Chondrocyte (in vitro differentiated cells): ENCODE data around the gene CALHM3. TPM values are rescaled to one million over a fixed set of nuclear protein-coding genes. Genes with fewer than 3 reads are reported as not detected.
"Not testable (repeated sequence)": the region's sequence is repeated elsewhere in the genome, so short reads cannot be mapped to it uniquely, and the experiment has no call there.

Experiments used
- DNase-seq: peaks from one replicate; pipeline ENCODE4 v3.0.0; 2021; ENCODE audit warnings: mixed read lengths, low spot score
- H3K27ac Mint-ChIP-seq: one replicate; pipeline ENCODE4 v1.8.0; 2021; ENCODE audit warnings: mild to moderate bottlenecking, moderate library complexity, mixed read lengths; ENCODE audit not compliant: unreplicated experiment
- H3K27me3 Mint-ChIP-seq: 2 replicates; pipeline ENCODE4 v1.8.0; 2021; ENCODE audit warnings: low read depth, mixed read lengths
- H3K36me3 Mint-ChIP-seq: 2 replicates; pipeline ENCODE4 v1.8.0; 2021; ENCODE audit warnings: low read depth, mixed read lengths
- H3K4me1 Mint-ChIP-seq: 2 replicates; pipeline ENCODE4 v1.8.0; 2021; ENCODE audit warnings: low read depth, mild to moderate bottlenecking, mixed read lengths
- H3K4me3 Mint-ChIP-seq: one replicate; pipeline ENCODE4 v1.8.0; 2021; ENCODE audit warnings: mild to moderate bottlenecking, moderate library complexity, mixed read lengths; ENCODE audit not compliant: unreplicated experiment
- H3K9me3 Mint-ChIP-seq: 2 replicates; pipeline ENCODE4 v1.8.0; 2021; ENCODE audit warnings: low read depth, mixed read lengths
- CTCF ChIP-seq: fragments of 200-600 bp; sonication (generic); IDR thresholded peaks from 2 replicates; pipeline ENCODE4 v1.5.0; 2021; ENCODE audit warnings: antibody characterized with exemption, mild to moderate bottlenecking, moderate library complexity
- long read RNA-seq: library from polyadenylated mRNA; stranded (forward); transcript quantifications from one replicate; pipeline ENCODE4 v2.0.0, GENCODE V29; 2021
- total RNA-seq: library from RNA; stranded (reverse); gene quantifications from 3 replicates; pipeline ENCODE4 v1.2.1, GENCODE V29; 2021

CALHM3 gene
- not detected in 3 replicates for total RNA-seq
- long read RNA-seq, result 0 reads

- Mint-ChIP-seq H3K4me3 (no peak within 1 kb of the TSS), H3K27me3 (peaks cover 7% of the 10 kb centered on the region), H3K36me3 (no peaks in the 10 kb centered on the region), H3K9me3 (no peaks in the 10 kb centered on the region), H3K27ac (no peak within 1 kb of the TSS), H3K4me1 (peaks cover 3% of the 10 kb centered on the region)
- DNase-seq, result no peak
- no peak for TF ChIP-seq CTCF
Observed at GRCh38 chr10:103479135-103479534, at the start of gene CALHM3. Gene CALHM3, minus strand, starts transcription at chr10:103479240. Its CDS starts 208 bp downstream, at chr10:103479032.

- H3K9me3 Mint-ChIP-seq, result peaks cover 13% of the 10 kb centered on the region
- H3K27ac Mint-ChIP-seq, result no peak overlapping the region
- H3K36me3 Mint-ChIP-seq, result peaks cover 3% of the 10 kb centered on the region
- no peak for DNase-seq
- peaks cover 48% of the 10 kb centered on the region for H3K27me3 Mint-ChIP-seq
- no peak for TF ChIP-seq CTCF
- H3K4me1 Mint-ChIP-seq, result no peaks in the 10 kb centered on the region
- H3K4me3 Mint-ChIP-seq, result no peak overlapping the region
Observed at GRCh38 chr10:103528549-103528948, 49.5 kb upstream of the CALHM3 start.

GRCh38 chr10:103527476-103527875, 48.4 kb upstream of the CALHM3 start:
- Mint-ChIP-seq H3K27me3 (peaks cover 49% of the 10 kb centered on the region), H3K9me3 (peaks cover 13% of the 10 kb centered on the region)
- DNase-seq, H3K27ac Mint-ChIP-seq, H3K36me3 Mint-ChIP-seq, H3K4me1 Mint-ChIP-seq, H3K4me3 Mint-ChIP-seq: not testable (repeated sequence)

GRCh38 chr10:103525901-103526300, 46.9 kb upstream of the CALHM3 start:
- Mint-ChIP-seq H3K27ac (no peak overlapping the region), H3K4me3 (no peak overlapping the region), H3K36me3 (peaks cover 6% of the 10 kb centered on the region), H3K9me3 (peaks cover 7% of the 10 kb centered on the region), H3K4me1 (no peaks in the 10 kb centered on the region), H3K27me3 (peaks cover 46% of the 10 kb centered on the region)
- no peak for TF ChIP-seq CTCF
- no peak for DNase-seq

GRCh38 chr10:103523683-103524082, 44.6 kb upstream of the CALHM3 start:
- no peak for TF ChIP-seq CTCF
- peaks cover 5% of the 10 kb centered on the region for H3K36me3 Mint-ChIP-seq
- peaks cover 48% of the 10 kb centered on the region for H3K27me3 Mint-ChIP-seq
- H3K4me1 Mint-ChIP-seq, result no peaks in the 10 kb centered on the region
- H3K9me3 Mint-ChIP-seq, result no peaks in the 10 kb centered on the region
- DNase-seq, result no peak
- no peak overlapping the region for H3K27ac Mint-ChIP-seq
- H3K4me3 Mint-ChIP-seq, result no peak overlapping the region

GRCh38 chr10:103522006-103522405, 43.0 kb upstream of the CALHM3 start:
- H3K27ac Mint-ChIP-seq, H3K4me3 Mint-ChIP-seq, H3K9me3 Mint-ChIP-seq, H3K36me3 Mint-ChIP-seq, H3K4me1 Mint-ChIP-seq, DNase-seq: not testable (repeated sequence)
- H3K27me3 Mint-ChIP-seq, result peaks cover 51% of the 10 kb centered on the region
